Measurements from ENCODE around the gene HEMGN.
A peak's percentile ranks its signal among the peaks of the same experiment; 100 is the strongest.
"Not testable (repeated sequence)": the region's sequence is repeated elsewhere in the genome, so short reads cannot be mapped to it uniquely, and the experiment has no call there.

The HEMGN gene

GRCh38 chr9:97938081-97938644 lies at the start of gene HEMGN:
Gene HEMGN, minus strand, starts transcription at chr9:97938172. Its CDS starts 36 bp downstream, at chr9:97938136.
- DNase-seq = peak; percentile 58 to 71

DNA sequence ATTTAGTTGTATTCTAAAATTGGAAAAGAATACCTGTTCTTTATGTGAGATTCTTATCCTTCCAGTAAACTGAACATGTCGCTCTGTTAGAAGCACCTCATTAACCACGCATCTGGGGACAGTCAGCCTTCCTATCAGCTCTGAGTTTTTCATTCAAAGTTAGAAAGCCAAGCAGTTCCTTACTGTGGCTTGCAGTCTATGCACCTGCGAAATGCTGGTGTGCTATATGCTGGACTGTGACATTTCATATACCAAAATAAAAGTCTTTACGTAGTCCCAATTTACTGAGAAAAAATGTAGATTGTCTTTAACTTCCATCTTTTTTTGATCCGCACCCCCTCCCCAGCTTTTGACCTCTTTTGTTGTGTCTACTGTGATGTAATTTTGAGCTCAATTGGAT lies 49.5 kb upstream of the HEMGN start:
- DNase-seq = peak; percentile 13 to 15

DNA sequence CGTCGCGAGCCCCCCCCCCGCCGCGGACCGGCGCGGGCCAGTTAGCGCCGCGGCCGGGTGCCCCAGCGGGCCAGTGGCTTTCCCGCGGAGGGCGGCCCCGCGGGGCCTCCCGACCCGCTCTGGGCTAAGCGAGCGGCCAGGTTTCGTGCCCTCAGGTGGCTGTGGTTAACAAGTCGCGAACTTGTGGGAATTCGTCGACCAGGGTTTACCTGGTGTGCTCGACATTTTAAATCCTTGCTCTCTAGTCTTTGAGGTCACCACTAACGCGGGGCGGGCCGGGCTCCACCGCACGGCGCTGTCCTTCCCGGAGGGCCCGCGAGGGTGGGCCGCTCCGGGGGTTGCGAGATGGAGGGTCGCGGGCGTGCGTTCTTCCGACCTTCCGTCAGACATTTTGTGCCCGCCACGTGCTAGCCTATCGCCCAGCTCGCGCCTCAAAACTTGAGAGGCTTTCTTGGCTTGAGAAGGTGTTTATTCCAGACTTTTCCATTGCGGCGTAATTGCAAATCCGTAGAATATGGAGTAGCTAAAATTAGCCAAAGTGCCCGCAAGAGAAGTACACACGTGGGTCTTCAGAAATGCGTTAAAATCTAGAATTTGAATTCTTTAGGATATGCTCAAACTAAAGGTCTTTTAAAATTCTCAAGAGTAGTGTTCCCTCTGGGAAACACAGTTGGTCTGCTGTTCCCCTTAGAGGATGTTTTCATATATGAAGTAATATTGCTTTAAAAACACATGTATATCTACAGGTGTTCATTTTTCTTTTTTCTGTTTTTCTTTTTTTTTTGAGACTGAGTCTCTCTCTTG lies 47.3 kb upstream of the HEMGN start:
- peak in 1 of 2 donors; percentile 50 for DNase-seq

- peak; percentile 78 to 84 for DNase-seq
Observed at GRCh38 chr9:97984188-97985057, 46.5 kb upstream of the HEMGN start.

- DNase-seq = peak; percentile 57 to 69
Observed at GRCh38 chr9:97983589-97984187, 45.7 kb upstream of the HEMGN start.

GRCh38 chr9:97982683-97983588 lies 45.0 kb upstream of the HEMGN start, which contains the start of gene ANP32B:
Gene ANP32B, plus strand, starts transcription at chr9:97983341. Its CDS starts 215 bp downstream, at chr9:97983556.
- peak; percentile 95 for DNase-seq

- DNase-seq = no peak
Observed at GRCh38 chr9:97981846-97982682, 44.1 kb upstream of the HEMGN start.

DNA sequence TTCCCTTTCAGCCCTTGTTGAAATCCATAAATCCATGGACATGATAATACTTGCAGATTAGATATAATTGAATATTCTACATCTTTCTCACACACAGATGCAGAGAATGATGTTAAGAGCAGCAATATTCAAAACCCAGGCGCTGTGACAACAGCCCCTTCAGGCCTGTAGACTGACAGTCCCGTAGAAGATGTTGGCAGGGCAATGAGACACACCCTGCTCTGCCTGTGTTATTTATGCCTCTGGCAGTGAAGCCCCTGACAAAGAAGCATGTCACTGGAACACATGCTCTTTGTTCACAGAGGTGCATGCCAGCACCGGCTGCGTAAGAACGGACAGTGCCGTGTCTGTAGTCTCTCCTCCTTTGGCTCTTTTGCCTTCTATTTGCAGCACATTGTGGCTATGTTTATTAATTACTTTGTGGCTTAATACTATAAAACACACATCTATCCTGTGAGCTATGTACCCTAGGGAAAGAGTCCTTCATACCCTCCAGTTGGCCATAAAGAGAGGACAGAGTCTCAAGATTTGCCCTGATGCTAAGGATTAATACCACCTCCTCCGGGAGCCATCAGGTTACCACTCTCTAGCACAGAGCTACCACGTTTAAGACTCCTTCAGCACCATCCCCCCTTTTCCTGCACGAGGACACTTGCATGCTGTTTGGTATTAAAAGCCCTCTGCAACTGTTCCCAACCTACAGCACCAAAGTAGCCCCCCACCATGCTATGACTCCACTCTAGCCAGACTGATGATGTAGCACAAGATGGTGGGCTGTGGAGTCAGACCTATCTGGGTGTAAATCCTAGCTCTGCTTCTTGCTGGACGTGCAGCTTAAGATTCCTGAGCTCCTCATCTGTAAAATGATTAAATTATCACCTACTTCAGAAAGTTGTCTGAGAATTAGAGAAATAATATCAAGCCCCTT lies 43.2 kb upstream of the HEMGN start:
- DNase-seq = no peak

DNA sequence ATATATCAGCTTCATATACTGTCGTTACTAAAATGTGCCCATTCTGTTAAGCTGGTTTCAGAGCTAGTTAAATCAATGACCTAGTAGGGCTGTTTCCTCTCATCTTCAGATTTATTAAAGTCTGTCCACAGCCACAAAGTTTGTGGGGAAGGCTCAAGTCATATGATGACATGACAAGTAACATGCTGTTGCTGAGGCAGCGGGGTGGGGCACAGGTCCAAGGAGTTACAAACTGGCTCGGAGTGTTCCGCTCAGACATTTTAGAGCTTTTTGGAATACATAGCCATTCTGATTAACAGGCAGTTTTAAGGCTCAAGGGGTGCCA lies 42.5 kb upstream of the HEMGN start:
- DNase-seq = no peak

GRCh38 chr9:97979788-97980478 lies 42.0 kb upstream of the HEMGN start:
- no peak for DNase-seq

GRCh38 chr9:97978371-97979130 lies 40.6 kb upstream of the HEMGN start:
- DNase-seq = no peak

GRCh38 chr9:97976633-97977032 lies 38.7 kb upstream of the HEMGN start:
- not testable (repeated sequence) for DNase-seq

DNA sequence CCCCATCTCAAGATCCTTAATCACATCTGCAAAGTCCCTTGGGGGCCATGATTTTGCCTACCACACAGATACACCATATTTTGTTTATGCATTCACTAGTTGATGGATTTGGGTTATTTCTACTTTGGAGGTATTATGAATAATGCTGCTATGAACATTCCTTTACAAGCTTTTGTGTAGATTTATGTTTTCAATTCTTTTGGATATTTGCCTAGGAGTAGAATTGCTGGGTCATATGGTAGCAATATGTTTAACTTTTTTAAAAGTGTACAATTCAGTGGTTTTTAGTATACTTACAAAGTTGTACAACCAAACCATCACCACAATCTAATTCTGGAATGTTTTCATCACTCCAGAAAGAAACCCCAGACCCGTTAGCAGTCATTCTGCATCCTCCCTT lies 37.4 kb upstream of the HEMGN start:
- no peak for DNase-seq

GRCh38 chr9:97972753-97973152 lies 34.8 kb upstream of the HEMGN start:
- DNase-seq = no peak

DNA sequence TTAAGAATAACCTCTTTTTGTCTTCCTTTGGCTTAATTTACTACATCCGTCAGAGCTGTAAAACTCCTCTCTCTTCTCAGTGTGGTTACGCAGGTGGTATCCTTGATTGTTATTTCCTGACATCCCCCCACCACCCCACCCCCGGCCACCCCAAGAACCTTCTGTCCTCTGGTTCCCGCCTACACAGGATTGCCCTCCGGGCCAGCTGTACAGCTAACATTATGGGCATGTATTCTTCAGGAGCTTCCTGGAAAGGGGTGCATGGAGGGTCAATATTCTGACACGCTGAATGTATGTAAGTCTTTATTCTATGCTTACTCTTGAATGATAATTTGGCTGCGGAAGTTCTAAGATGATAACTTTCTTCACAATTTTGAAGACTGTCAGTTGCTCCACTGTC lies 32.2 kb upstream of the HEMGN start:
- DNase-seq = no peak

DNA sequence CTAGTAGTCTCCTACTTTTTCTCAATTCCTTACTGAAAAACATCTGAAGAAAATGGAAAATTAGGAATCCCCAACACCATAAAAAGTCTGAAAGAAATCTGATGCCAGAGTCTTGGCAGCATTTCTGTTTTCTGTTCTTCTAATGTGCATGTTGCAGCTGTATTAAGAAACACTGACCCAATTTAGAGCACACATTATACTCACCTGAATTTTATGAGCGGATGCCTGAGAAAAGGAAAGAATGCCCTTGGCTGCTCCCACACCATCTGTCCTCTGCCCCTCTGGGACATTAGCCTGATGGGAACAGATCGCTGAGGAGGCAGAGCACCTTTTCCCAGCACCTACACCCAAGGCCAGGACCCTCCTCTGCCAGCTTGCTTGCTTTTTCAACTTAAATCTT lies 31.0 kb upstream of the HEMGN start:
- no peak for DNase-seq

GRCh38 chr9:97966493-97966892 lies 28.5 kb upstream of the HEMGN start:
- DNase-seq = no peak

GRCh38 chr9:97964901-97965300 lies 26.9 kb upstream of the HEMGN start:
- no peak for DNase-seq

- no peak for DNase-seq
Observed at GRCh38 chr9:97963232-97963631, 25.3 kb upstream of the HEMGN start.
